ENCODE measurements around the gene PLCB1. TPM values are rescaled to one million over a fixed set of nuclear protein-coding genes. Genes with fewer than 3 reads are reported as not detected.
"Not testable (repeated sequence)": the region's sequence is repeated elsewhere in the genome, so short reads cannot be mapped to it uniquely, and the experiment has no call there.

Gene PLCB1
- total RNA-seq, 1 donor from 2014 or later = 16.2 TPM

GRCh38 chr20:8456765-8457164, 324.7 kb downstream of the PLCB1 start:
- Mint-ChIP-seq H3K4me1 (ENCODE audit: low read depth) (no peaks in the 10 kb centered on the region), H3K9me3 (ENCODE audit: low read depth) (no peaks in the 10 kb centered on the region), H3K27ac (no peak overlapping the region), H3K36me3 (ENCODE audit: insufficient read depth) (no peaks in the 10 kb centered on the region), H3K27me3 (no peaks in the 10 kb centered on the region), H3K4me3 (ENCODE audit: low read depth) (no peak overlapping the region)
- DNase-seq (ENCODE audit: low spot score, unreplicated experiment) = no peak
- no peak for TF ChIP-seq CTCF (IDR thresholded peaks at IDR 0.05; ENCODE audit: unreplicated experiment)

- Mint-ChIP-seq H3K9me3 (ENCODE audit: low read depth) (no peaks in the 10 kb centered on the region), H3K4me1 (ENCODE audit: low read depth) (no peaks in the 10 kb centered on the region), H3K4me3 (ENCODE audit: low read depth) (no peak overlapping the region), H3K27me3 (no peaks in the 10 kb centered on the region), H3K36me3 (ENCODE audit: insufficient read depth) (no peaks in the 10 kb centered on the region), H3K27ac (no peak overlapping the region)
- no peak for TF ChIP-seq CTCF (IDR thresholded peaks at IDR 0.05; ENCODE audit: unreplicated experiment)
- no peak for DNase-seq (ENCODE audit: low spot score, unreplicated experiment)
These were observed 325.9 kb downstream of the PLCB1 start for GRCh38 chr20:8457978-8458377.

GRCh38 chr20:8461186-8461585, 329.1 kb downstream of the PLCB1 start:
- TF ChIP-seq CTCF (IDR thresholded peaks at IDR 0.05; ENCODE audit: unreplicated experiment) = no peak
- Mint-ChIP-seq H3K27me3 (no peaks in the 10 kb centered on the region), H3K27ac (no peak overlapping the region), H3K36me3 (ENCODE audit: insufficient read depth) (peaks cover 3% of the 10 kb centered on the region), H3K4me3 (ENCODE audit: low read depth) (no peak overlapping the region), H3K4me1 (ENCODE audit: low read depth) (no peaks in the 10 kb centered on the region), H3K9me3 (ENCODE audit: low read depth) (peaks cover 18% of the 10 kb centered on the region)
- no peak for DNase-seq (ENCODE audit: low spot score, unreplicated experiment)

- H3K27ac Mint-ChIP-seq = no peak overlapping the region
These were observed 332.3 kb downstream of the PLCB1 start for GRCh38 chr20:8464368-8464767.

GRCh38 chr20:8466781-8467180, 334.7 kb downstream of the PLCB1 start:
- not testable (repeated sequence) for H3K27ac Mint-ChIP-seq; H3K4me3 Mint-ChIP-seq (ENCODE audit: low read depth); H3K36me3 Mint-ChIP-seq (ENCODE audit: insufficient read depth); H3K4me1 Mint-ChIP-seq (ENCODE audit: low read depth); DNase-seq (ENCODE audit: low spot score, unreplicated experiment); H3K27me3 Mint-ChIP-seq
- peaks cover 18% of the 10 kb centered on the region for H3K9me3 Mint-ChIP-seq (ENCODE audit: low read depth)

More at GRCh38 chr20:8464368-8464767, 332.3 kb downstream of the PLCB1 start:
- Mint-ChIP-seq H3K4me1 (ENCODE audit: low read depth) (no peaks in the 10 kb centered on the region), H3K9me3 (ENCODE audit: low read depth) (peaks cover 18% of the 10 kb centered on the region), H3K4me3 (ENCODE audit: low read depth) (no peak overlapping the region), H3K27me3 (no peaks in the 10 kb centered on the region), H3K36me3 (ENCODE audit: insufficient read depth) (peaks cover 3% of the 10 kb centered on the region)
- no peak for DNase-seq (ENCODE audit: low spot score, unreplicated experiment)
- TF ChIP-seq CTCF (IDR thresholded peaks at IDR 0.05; ENCODE audit: unreplicated experiment) = no peak

GRCh38 chr20:8470156-8470555, 338.1 kb downstream of the PLCB1 start:
- Mint-ChIP-seq H3K4me3 (ENCODE audit: low read depth) (no peak overlapping the region), H3K27me3 (no peaks in the 10 kb centered on the region), H3K27ac (no peak overlapping the region), H3K36me3 (ENCODE audit: insufficient read depth) (no peaks in the 10 kb centered on the region), H3K4me1 (ENCODE audit: low read depth) (no peaks in the 10 kb centered on the region), H3K9me3 (ENCODE audit: low read depth) (no peaks in the 10 kb centered on the region)
- no peak for TF ChIP-seq CTCF (IDR thresholded peaks at IDR 0.05; ENCODE audit: unreplicated experiment)
- no peak for DNase-seq (ENCODE audit: low spot score, unreplicated experiment)

Measured in progenitor cell of endocrine pancreas (in vitro differentiated cells).